ENCODE results near the gene ATRIP.

ATRIP gene

GRCh38 chr3:48411606-48412374 lies 34.7 kb upstream of the ATRIP start:
- H3K4me3 ChIP-seq (ENCODE audit: low read depth, low read length) = no peak overlapping the region
- TF ChIP-seq CTCF (IDR thresholded peaks at IDR 0.05; ENCODE audit: low read depth, low read length) = no peak

DNA sequence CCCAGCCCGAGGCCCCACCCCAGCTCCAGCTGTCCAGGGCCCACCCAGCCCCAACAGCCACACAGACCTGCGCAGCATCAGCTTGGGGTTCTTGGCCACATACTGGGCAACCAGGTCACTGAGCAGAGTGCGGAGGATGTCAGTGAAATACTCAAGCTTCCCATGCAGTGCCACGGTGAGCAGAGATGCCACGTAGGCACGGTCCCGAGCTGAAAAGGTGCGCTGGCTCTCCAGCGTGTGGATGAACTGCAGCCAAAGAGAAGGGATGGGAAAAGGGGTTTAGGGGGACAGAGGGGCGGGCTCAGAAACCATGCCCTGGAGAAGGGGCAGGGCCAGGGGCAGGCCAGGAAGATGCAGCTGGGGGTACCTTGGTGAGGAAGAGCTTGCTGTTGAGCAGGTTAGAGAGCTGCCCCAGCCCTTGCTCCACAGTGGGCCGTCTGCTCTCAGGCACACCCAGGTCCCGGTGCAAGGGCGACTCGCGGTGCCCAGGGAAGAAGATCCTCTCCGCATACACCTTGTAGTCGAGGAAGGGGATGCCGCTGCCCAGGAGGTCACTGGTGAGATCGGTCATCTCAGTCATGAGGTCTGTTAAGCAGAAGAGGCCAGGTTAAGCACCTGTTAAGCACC lies 34.0 kb upstream of the ATRIP start:
- no peak for TF ChIP-seq CTCF (IDR thresholded peaks at IDR 0.05; ENCODE audit: low read depth, low read length)
- no peak overlapping the region for H3K4me3 ChIP-seq (ENCODE audit: low read depth, low read length)

DNA sequence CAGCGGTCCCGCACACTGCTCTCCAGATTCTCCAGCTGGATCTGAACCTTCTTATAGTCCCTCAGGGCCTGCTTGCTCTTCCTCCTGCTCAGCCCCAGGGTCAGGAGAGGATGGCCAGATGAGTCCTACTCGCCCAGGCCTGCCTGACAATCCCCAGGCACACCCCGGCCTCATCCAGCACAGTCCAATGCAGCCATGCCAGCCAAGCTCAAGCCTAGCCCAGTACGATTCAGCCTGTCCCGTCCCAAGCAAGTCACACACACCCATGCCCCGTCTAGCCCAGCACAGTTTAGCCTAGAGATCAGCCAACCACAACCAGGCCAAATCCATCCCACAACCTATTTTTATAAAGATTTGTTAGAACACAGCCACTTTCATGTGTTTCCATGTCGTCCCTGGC lies 33.5 kb upstream of the ATRIP start:
- no peak overlapping the region for H3K4me3 ChIP-seq (ENCODE audit: low read depth, low read length)
- TF ChIP-seq CTCF (IDR thresholded peaks at IDR 0.05; ENCODE audit: low read depth, low read length) = no peak

- TF ChIP-seq CTCF (IDR thresholded peaks at IDR 0.05; ENCODE audit: low read depth, low read length) = no peak
- H3K4me3 ChIP-seq (ENCODE audit: low read depth, low read length) = no peak overlapping the region
Observed at GRCh38 chr3:48413611-48414010, 32.9 kb upstream of the ATRIP start.

GRCh38 chr3:48414376-48415250 lies 31.9 kb upstream of the ATRIP start:
- H3K4me3 ChIP-seq (ENCODE audit: low read depth, low read length) = no peak overlapping the region
- TF ChIP-seq CTCF (IDR thresholded peaks at IDR 0.05; ENCODE audit: low read depth, low read length) = no peak

DNA sequence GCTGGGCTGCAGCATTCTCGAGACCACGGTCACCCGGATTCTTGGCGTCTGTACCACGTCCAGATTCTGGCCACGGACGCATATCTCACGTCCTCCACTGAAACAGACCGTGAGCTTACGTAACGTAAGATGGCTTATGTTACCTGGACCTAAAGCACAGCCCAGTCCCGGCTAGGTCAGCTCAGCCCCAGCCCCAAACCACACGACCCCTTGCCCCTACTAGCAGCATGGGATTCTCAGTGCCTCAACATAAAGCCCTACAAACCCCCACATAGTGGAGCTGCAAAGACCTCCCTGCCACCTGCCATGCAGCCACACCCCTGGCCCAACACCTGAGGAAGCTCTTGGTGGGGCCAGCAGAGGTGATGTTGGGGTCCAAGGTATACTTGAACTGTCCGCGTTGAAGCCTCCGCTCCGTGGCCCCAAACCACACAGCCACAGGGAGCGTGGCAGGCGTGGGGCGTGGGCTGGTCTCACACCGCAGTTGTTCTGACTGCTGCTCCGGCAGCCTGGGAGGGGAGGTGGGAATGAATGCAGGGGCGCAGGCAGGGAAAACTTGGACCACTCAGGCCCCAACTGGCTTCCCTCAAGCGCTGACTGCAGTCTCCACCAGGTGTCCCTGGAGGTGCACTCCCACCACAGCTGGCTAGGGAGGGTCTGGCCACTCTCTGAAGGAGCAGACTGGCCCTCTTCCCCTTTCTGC lies 31.1 kb upstream of the ATRIP start:
- no peak for TF ChIP-seq CTCF (IDR thresholded peaks at IDR 0.05; ENCODE audit: low read depth, low read length)
- H3K4me3 ChIP-seq (ENCODE audit: low read depth, low read length) = no peak overlapping the region

Data from WI38 (cell line).